ACHN (cell line): ENCODE data around the gene ADAMTS8.
A peak's percentile ranks its signal among the peaks of the same experiment; 100 is the strongest.
"Not testable (repeated sequence)": the region's sequence is repeated elsewhere in the genome, so short reads cannot be mapped to it uniquely, and the experiment has no call there.

Source experiments
- DNase-seq: peaks from one replicate; pipeline ENCODE4 v3.0.0-alpha.2; 2015
- in situ Hi-C: cut with HindIII; loops from 2 replicates; pipeline ENCODE4 v1.10.0; 2017; ENCODE audit warnings: low sequenced_read_pairs, low pct_ligation_motif_present, low pct_unique_long_range_greater_than_20kb

The ADAMTS8 gene

GRCh38 chr11:130448039-130448415 is 19.6 kb upstream of the ADAMTS8 start:
- no peak for DNase-seq
- in situ Hi-C loops = loop anchor here (25.0 kb wide), 2 partner anchors 189 to 414 kb away; no protein-coding TSS in a partner anchor

- DNase-seq = no peak
- in situ Hi-C loops = loop anchor here (25.0 kb wide), 2 partner anchors 192 to 417 kb away; no protein-coding TSS in a partner anchor
Measured at GRCh38 chr11:130445788-130446187, 17.4 kb upstream of the ADAMTS8 start.

GRCh38 chr11:130442737-130443136 is 14.3 kb upstream of the ADAMTS8 start:
- no peak for DNase-seq
- in situ Hi-C loops = loop anchor here (25.0 kb wide), 2 partner anchors 195 to 420 kb away; no protein-coding TSS in a partner anchor

GRCh38 chr11:130441719-130442118 is 13.3 kb upstream of the ADAMTS8 start:
- in situ Hi-C loops = loop anchor here (25.0 kb wide), 2 partner anchors 196 to 421 kb away; no protein-coding TSS in a partner anchor

GRCh38 chr11:130439876-130440275 is 11.5 kb upstream of the ADAMTS8 start:
- in situ Hi-C loops = loop anchor here (25.0 kb wide), 2 partner anchors 197 to 422 kb away; no protein-coding TSS in a partner anchor

More at GRCh38 chr11:130441719-130442118, 13.3 kb upstream of the ADAMTS8 start:
- no peak for DNase-seq

GRCh38 chr11:130439160-130439519 is 10.7 kb upstream of the ADAMTS8 start:
- in situ Hi-C loops = loop anchor here (25.0 kb wide), 2 partner anchors 198 to 423 kb away; no protein-coding TSS in a partner anchor
- DNase-seq = no peak

More at GRCh38 chr11:130439876-130440275, 11.5 kb upstream of the ADAMTS8 start:
- DNase-seq = no peak

- DNase-seq = not testable (repeated sequence)
- in situ Hi-C loops = loop anchor here (25.0 kb wide), 2 partner anchors 199 to 424 kb away; no protein-coding TSS in a partner anchor
Measured at GRCh38 chr11:130438401-130439159, 10.2 kb upstream of the ADAMTS8 start.

- DNase-seq = no peak
- in situ Hi-C loops = loop anchor here (25.0 kb wide), 2 partner anchors 199 to 424 kb away; no protein-coding TSS in a partner anchor
Measured at GRCh38 chr11:130437848-130438247, 9.4 kb upstream of the ADAMTS8 start.

- no peak for DNase-seq
- in situ Hi-C loops = loop anchor here (25.0 kb wide), 2 partner anchors 201 to 426 kb away; no protein-coding TSS in a partner anchor
Measured at GRCh38 chr11:130436171-130436570, 7.8 kb upstream of the ADAMTS8 start.

GRCh38 chr11:130435671-130436070 is 7.3 kb upstream of the ADAMTS8 start:
- DNase-seq = no peak
- in situ Hi-C loops = loop anchor here (25.0 kb wide), 2 partner anchors 202 to 427 kb away; no protein-coding TSS in a partner anchor

GRCh38 chr11:130434521-130435223 is 6.3 kb upstream of the ADAMTS8 start:
- DNase-seq = peak; percentile 73

GRCh38 chr11:130433357-130433756 is 4.9 kb upstream of the ADAMTS8 start:
- in situ Hi-C loops = loop anchor here (25.0 kb wide), 2 partner anchors 204 to 429 kb away; no protein-coding TSS in a partner anchor
- no peak for DNase-seq

More at GRCh38 chr11:130434521-130435223, 6.3 kb upstream of the ADAMTS8 start:
- in situ Hi-C loops = loop anchor here (25.0 kb wide), 2 partner anchors 203 to 428 kb away; no protein-coding TSS in a partner anchor

GRCh38 chr11:130431801-130432200 is 3.4 kb upstream of the ADAMTS8 start:
- DNase-seq = no peak
- in situ Hi-C loops = loop anchor here (25.0 kb wide), 2 partner anchors 206 to 430 kb away; no protein-coding TSS in a partner anchor

- DNase-seq = peak; percentile 63
- in situ Hi-C loops = loop anchor here (25.0 kb wide), 2 partner anchors 206 to 431 kb away; no protein-coding TSS in a partner anchor
Measured at GRCh38 chr11:130431331-130431773, 2.9 kb upstream of the ADAMTS8 start.

GRCh38 chr11:130429983-130430382 is 1.6 kb upstream of the ADAMTS8 start:
- no peak for DNase-seq
- in situ Hi-C loops = loop anchor here (25.0 kb wide), 2 partner anchors 207 to 432 kb away; no protein-coding TSS in a partner anchor

GRCh38 chr11:130429120-130429681 is 792 bp upstream of the ADAMTS8 start:
- DNase-seq = no peak
- in situ Hi-C loops = loop anchor here (25.0 kb wide), 2 partner anchors 208 to 433 kb away; no protein-coding TSS in a partner anchor

GRCh38 chr11:130427581-130428315 is 661 bp downstream of the ADAMTS8 start:
- in situ Hi-C loops = loop anchor here (25.0 kb wide), 2 partner anchors 210 to 435 kb away; no protein-coding TSS in a partner anchor
- no peak for DNase-seq
